ENCODE data around the gene C10orf143. TPM values are rescaled to one million over a fixed set of nuclear protein-coding genes. Genes with fewer than 3 reads are reported as not detected.
A peak's percentile ranks its signal among the peaks of the same experiment; 100 is the strongest.

The C10orf143 gene
- total RNA-seq (2014; rRNA removed; shearing (Covaris generic)) (0.21 and 0.62 TPM in 2 replicates), polyA plus RNA-seq (2016; fragmentation: Nextera tagmentation; extraction: Ambion mirVana) (3.7 and 4.8 TPM in 2 replicates)
- long read RNA-seq, partial matches to known transcripts: 0 of 2 reads
- long read RNA-seq, other reads (novel, unspliced or antisense): 1 of 2 reads

DNA sequence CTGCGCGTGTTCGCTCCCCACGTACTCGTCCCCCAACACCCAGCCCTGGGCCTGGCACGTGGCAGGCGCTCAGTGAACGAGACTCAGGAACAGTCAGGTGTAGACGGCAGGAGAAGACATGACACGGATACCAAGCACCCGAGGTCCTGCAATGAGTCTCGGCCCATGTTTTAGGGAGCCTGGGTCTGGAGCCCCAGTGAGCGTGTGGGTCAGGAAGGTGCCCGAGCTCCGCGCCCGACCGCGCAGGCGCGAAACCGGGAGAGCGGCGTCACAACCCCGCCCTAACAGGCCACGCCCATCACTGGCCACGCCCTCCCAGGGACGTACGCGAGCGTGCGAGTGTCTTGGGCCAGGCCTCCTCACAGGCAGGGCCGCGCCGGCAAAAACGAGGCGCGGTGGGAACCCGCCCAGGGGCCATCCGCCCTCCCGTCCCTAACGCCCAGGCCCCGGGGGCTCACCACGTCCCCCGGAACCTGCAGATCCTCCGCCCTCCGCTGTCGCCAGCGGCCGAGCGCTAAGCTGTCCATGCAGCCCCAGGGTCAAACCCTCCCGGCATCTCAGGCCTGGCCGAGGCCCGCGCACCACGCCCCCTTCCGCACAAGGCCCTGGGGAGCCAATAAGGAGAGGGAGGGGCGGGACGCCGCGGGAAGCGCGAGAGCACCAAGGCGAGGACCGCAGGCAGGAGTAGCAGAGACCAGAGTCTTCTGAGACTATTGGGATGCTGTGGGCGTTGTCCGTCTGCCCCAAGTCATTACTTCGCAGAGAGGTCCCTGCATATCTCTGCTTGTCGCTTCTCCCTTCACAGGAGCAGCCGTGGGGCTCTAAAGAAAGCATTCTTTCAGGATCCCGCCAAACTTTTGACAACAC is at the start of gene C10orf143:
TSS of gene C10orf143 (minus strand) at position 585 of the 867 bp plus-strand sequence. CDS start at position 527, 58 bp downstream.
- Histone ChIP-seq H3K79me2 (replicated peaks; ENCODE audit: insufficient read depth) (peaks cover 10% of the 10 kb centered on the region), H3K4me1 (ENCODE audit: insufficient read depth) (peaks cover 18% of the 10 kb centered on the region), H3K4me3 (peak within 1 kb of the TSS; percentile 98), H3K27me3 (ENCODE audit: insufficient read depth) (no peaks in the 10 kb centered on the region), H3F3A (replicated peaks; ENCODE audit: low read depth) (peaks cover 4% of the 10 kb centered on the region), H3K27ac (ENCODE audit: low read depth) (peak within 1 kb of the TSS; percentile 90; the same call in 1 of the 2 replicates), H4K20me1 (replicated peaks; ENCODE audit: insufficient read depth) (no peaks in the 10 kb centered on the region), H2AFZ (peak within 1 kb of the TSS; percentile 97), H3K36me3 (ENCODE audit: insufficient read depth) (no peaks in the 10 kb centered on the region), H3K4me2 (peak within 1 kb of the TSS; percentile 100), H3K9me2 (ENCODE audit: insufficient read depth) (peaks cover 4% of the 10 kb centered on the region; the same call in 1 of the 2 replicates)
- ATAC-seq: peak; percentile 77
- Mint-ChIP-seq H3K9me3 (peaks cover 9% of the 10 kb centered on the region; the same call in 2 of the 3 replicates), H3K4me1 (peaks cover 36% of the 10 kb centered on the region), H3K4me3 (peak within 1 kb of the TSS; percentile 93), H3K27ac (peak within 1 kb of the TSS; percentile 97), H3K36me3 (ENCODE audit: low read depth) (peaks cover 24% of the 10 kb centered on the region), H3K27me3 (ENCODE audit: insufficient read depth, low read depth, poor library complexity) (peaks cover 16% of the 10 kb centered on the region)
- TF ChIP-seq, protein P1, sequence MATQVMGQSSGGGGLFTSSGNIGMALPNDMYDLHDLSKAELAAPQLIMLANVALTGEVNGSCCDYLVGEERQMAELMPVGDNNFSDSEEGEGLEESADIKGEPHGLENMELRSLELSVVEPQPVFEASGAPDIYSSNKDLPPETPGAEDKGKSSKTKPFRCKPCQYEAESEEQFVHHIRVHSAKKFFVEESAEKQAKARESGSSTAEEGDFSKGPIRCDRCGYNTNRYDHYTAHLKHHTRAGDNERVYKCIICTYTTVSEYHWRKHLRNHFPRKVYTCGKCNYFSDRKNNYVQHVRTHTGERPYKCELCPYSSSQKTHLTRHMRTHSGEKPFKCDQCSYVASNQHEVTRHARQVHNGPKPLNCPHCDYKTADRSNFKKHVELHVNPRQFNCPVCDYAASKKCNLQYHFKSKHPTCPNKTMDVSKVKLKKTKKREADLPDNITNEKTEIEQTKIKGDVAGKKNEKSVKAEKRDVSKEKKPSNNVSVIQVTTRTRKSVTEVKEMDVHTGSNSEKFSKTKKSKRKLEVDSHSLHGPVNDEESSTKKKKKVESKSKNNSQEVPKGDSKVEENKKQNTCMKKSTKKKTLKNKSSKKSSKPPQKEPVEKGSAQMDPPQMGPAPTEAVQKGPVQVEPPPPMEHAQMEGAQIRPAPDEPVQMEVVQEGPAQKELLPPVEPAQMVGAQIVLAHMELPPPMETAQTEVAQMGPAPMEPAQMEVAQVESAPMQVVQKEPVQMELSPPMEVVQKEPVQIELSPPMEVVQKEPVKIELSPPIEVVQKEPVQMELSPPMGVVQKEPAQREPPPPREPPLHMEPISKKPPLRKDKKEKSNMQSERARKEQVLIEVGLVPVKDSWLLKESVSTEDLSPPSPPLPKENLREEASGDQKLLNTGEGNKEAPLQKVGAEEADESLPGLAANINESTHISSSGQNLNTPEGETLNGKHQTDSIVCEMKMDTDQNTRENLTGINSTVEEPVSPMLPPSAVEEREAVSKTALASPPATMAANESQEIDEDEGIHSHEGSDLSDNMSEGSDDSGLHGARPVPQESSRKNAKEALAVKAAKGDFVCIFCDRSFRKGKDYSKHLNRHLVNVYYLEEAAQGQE (IDR thresholded peaks at IDR 0.05; ENCODE audit: unreplicated experiment): no peak
- TF ChIP-seq EZH2phosphoT487 (IDR thresholded peaks at IDR 0.05; ENCODE audit: unreplicated experiment) (no peak), ETS1 (IDR thresholded peaks at IDR 0.05) (peak; percentile 71), STAT1 (IDR thresholded peaks at IDR 0.05; ENCODE audit: unreplicated experiment) (no peak), ZNF331 (CRISPR knock-in tag; IDR thresholded peaks at IDR 0.05; ENCODE audit: low read depth) (no peak), CREB1 (CRISPR knock-in tag; IDR thresholded peaks at IDR 0.05; ENCODE audit: low read depth) (peak; percentile 25; the same call in 1 of the 2 replicates), POLR2AphosphoS5 (IDR thresholded peaks at IDR 0.05; ENCODE audit: low read depth) (peak; percentile 96)
- peak; percentile 98 for DNase-seq (ENCODE audit: low spot score)

DNA sequence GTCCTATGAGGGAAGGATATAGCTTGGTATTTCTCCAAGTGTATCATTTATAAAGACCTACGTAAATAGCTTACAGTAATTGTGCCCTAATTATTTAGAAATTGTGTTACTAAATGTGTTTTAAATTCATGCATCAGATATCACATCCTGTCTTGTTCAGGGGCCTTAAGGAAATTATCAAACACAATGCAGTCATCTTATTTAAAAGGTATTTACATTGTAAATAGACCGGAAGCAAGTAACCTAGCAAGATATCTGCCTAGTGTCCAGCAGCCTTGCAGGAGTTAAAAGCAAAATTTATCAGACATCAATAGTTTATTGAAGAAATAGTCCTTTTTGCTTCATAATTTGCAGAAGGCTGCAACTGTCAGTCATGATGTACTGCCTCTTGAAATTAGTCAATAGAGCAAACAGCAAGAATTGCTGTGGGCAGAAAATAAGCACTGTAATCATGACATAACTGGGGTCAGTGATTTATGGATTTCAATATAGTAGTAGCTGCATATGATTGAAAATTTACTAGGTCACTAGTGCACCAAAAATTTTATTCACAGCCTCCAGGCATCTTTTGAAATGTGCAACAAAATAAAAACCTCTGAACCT is 48.7 kb upstream of the C10orf143 start:
- no peak for DNase-seq (ENCODE audit: low spot score)
- Histone ChIP-seq H3K27me3 (ENCODE audit: insufficient read depth) (no peaks in the 10 kb centered on the region), H3F3A (replicated peaks; ENCODE audit: low read depth) (no peaks in the 10 kb centered on the region), H3K4me2 (no peak overlapping the region), H3K79me2 (replicated peaks; ENCODE audit: insufficient read depth) (peaks cover 62% of the 10 kb centered on the region), H4K20me1 (replicated peaks; ENCODE audit: insufficient read depth) (peaks cover 62% of the 10 kb centered on the region), H2AFZ (no peak overlapping the region), H3K27ac (ENCODE audit: low read depth) (no peak overlapping the region), H3K9me2 (ENCODE audit: insufficient read depth) (no peaks in the 10 kb centered on the region), H3K4me1 (ENCODE audit: insufficient read depth) (peaks cover 23% of the 10 kb centered on the region), H3K4me3 (no peak overlapping the region), H3K36me3 (ENCODE audit: insufficient read depth) (peaks cover 9% of the 10 kb centered on the region; the same call in 1 of the 2 replicates)
- ATAC-seq: no peak
- peaks cover 26% of the 10 kb centered on the region for H3K36me3 Mint-ChIP-seq (ENCODE audit: low read depth)
- peaks cover 42% of the 10 kb centered on the region for H3K4me1 Mint-ChIP-seq
- H3K27me3 Mint-ChIP-seq (ENCODE audit: insufficient read depth, low read depth, poor library complexity): peaks cover 4% of the 10 kb centered on the region
- H3K27ac Mint-ChIP-seq: no peak overlapping the region
- no peak overlapping the region for H3K4me3 Mint-ChIP-seq
- no peaks in the 10 kb centered on the region for H3K9me3 Mint-ChIP-seq
- TF ChIP-seq EZH2 (IDR thresholded peaks at IDR 0.05; ENCODE audit: low read depth, unreplicated experiment) (no peak), CREB1 (CRISPR knock-in tag; IDR thresholded peaks at IDR 0.05; ENCODE audit: low read depth) (no peak), ZNF331 (CRISPR knock-in tag; IDR thresholded peaks at IDR 0.05; ENCODE audit: low read depth) (no peak)
- TF ChIP-seq, protein P1 (IDR thresholded peaks at IDR 0.05; ENCODE audit: unreplicated experiment): no peak

Data from GM23338 (cell line).